C4-2B (cell line): Measurements from ENCODE around the gene TMPO.

ENCODE experiments used
- CTCF ChIP-seq: fragments of 450-650 bp; conservative IDR thresholded peaks from 2 replicates; pipeline ENCODE4 v1.5.1; 2017; ENCODE audit warnings: mild to moderate bottlenecking
- ZFX ChIP-seq: fragments of 450-650 bp; IDR thresholded peaks from 2 replicates; pipeline ENCODE4 v1.6.1; 2017

- TF ChIP-seq CTCF (no peak), ZFX (no peak)
Measured at GRCh38 chr12:98475565-98475908, 39.9 kb upstream of the TMPO start.
